ENCODE results near the gene LSAMP.

LSAMP gene

DNA sequence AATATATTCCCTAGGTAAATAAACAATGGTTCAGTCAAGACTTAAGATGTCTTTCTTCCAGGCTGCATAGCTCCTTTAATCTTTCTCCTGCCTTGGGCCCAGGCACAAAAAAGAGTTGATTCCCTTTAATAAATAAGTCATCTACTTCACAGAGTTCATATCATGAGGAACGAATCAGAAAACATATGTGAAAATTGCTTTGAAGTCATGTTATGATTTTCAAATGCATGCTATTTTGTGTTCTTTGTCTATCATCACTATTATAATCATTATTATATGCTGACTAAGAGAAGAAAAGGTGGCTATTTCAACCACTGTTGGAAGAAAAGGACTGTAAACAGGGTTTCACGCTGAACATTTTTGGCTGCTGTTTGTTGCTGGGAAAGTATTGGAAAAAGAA lies 70.4 kb downstream of the LSAMP start:
- Mint-ChIP-seq H3K36me3 (ENCODE audit: insufficient read depth) (no peaks in the 10 kb centered on the region), H3K4me3 (no peak overlapping the region), H3K9me3 (no peaks in the 10 kb centered on the region), H3K27me3 (no peaks in the 10 kb centered on the region), H3K4me1 (ENCODE audit: low read depth in 2 of 2) (no peaks in the 10 kb centered on the region), H3K27ac (no peak overlapping the region)
- DNase-seq (no peak), ATAC-seq (replicated peaks) (no peak)

DNA sequence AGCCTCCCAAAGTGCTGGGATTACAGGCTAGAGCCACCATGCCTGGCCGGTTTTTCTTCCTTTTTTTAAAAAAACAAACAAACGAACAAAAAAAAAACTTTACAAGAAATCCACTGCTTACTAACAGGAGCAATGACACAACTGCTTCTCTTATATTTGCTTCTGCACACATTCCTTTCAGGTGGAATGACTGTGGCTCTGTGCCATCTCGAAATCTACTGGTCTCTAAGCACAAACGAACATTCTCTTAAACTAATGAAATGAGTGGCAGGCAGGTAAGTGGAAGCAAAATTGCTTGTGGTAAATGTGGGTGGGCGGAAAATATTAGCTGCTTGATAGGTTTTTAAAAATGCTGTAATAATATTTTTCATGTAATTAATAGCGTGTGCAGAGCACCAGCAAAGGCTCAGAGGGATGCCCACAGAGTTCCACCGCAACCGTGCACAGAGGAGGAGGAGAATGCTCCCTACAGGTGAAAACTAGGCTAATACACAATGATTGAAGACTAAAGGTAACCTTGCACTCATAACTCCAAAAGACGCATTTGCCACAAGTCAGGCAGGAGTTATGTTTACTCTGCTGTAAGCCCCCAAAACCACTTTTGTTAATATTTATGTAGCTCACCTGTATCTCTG lies 77.4 kb downstream of the LSAMP start:
- peaks cover 0 to 7% of the 10 kb centered on the region in 2 donors for H3K9me3 Mint-ChIP-seq
- H3K4me1 Mint-ChIP-seq (ENCODE audit: low read depth in 2 of 2), result no peaks in the 10 kb centered on the region
- no peaks in the 10 kb centered on the region for H3K36me3 Mint-ChIP-seq (ENCODE audit: insufficient read depth)
- H3K27ac Mint-ChIP-seq, result no peak overlapping the region
- ATAC-seq (replicated peaks) (no peak), DNase-seq (no peak)
- H3K27me3 Mint-ChIP-seq, result no peaks in the 10 kb centered on the region
- no peak overlapping the region for H3K4me3 Mint-ChIP-seq

DNA sequence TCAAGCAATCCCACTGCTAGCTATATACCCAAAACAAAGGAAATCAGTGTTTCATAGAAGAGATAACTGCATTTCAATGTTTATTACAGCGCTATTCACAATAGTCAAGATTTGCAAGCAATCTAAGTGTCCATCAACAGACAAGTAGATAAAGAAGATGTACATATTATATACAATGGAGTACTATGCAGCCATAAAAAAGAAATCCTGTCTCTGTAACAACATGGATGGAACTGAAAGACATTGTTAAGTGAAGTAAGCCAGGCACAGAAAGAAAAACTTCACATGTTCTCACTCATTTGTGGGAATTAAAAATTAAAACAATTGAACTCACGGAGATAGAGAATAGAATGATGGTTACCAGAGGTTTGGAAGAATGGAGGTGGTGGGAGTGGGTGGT lies 89.2 kb downstream of the LSAMP start:
- Mint-ChIP-seq H3K27me3 (no peaks in the 10 kb centered on the region), H3K4me3 (no peak overlapping the region), H3K4me1 (ENCODE audit: low read depth in 2 of 2) (no peaks in the 10 kb centered on the region), H3K27ac (no peak overlapping the region), H3K9me3 (peaks cover 3 to 11% of the 10 kb centered on the region in 2 donors), H3K36me3 (ENCODE audit: insufficient read depth) (no peaks in the 10 kb centered on the region)
- DNase-seq, result no peak
- ATAC-seq (replicated peaks), result no peak

DNA sequence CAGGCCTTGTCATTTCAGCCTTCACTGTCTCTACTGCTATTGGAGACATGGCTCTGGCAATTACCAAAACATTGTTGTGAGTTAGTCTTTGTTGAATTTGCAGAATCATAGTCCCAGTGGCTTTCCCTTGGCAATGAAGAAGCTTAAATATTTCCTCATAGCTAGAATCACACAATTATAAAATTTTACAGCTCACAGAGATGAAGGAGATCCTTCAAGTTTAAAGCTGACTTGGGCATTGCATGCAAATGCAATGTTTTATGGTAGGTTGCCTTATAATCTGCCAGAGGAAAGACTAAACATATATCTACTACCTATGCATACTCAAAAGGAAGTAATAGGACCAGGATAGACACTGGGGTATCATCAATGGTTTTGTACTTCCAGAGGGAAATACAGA lies 90.9 kb downstream of the LSAMP start:
- no peak overlapping the region for H3K4me3 Mint-ChIP-seq
- H3K27me3 Mint-ChIP-seq, result no peaks in the 10 kb centered on the region
- no peaks in the 10 kb centered on the region for H3K36me3 Mint-ChIP-seq (ENCODE audit: insufficient read depth)
- H3K9me3 Mint-ChIP-seq, result peaks cover 3 to 11% of the 10 kb centered on the region in 2 donors
- no peak overlapping the region for H3K27ac Mint-ChIP-seq
- no peaks in the 10 kb centered on the region for H3K4me1 Mint-ChIP-seq (ENCODE audit: low read depth in 2 of 2)
- no peak for ATAC-seq (replicated peaks)
- no peak for DNase-seq

DNA sequence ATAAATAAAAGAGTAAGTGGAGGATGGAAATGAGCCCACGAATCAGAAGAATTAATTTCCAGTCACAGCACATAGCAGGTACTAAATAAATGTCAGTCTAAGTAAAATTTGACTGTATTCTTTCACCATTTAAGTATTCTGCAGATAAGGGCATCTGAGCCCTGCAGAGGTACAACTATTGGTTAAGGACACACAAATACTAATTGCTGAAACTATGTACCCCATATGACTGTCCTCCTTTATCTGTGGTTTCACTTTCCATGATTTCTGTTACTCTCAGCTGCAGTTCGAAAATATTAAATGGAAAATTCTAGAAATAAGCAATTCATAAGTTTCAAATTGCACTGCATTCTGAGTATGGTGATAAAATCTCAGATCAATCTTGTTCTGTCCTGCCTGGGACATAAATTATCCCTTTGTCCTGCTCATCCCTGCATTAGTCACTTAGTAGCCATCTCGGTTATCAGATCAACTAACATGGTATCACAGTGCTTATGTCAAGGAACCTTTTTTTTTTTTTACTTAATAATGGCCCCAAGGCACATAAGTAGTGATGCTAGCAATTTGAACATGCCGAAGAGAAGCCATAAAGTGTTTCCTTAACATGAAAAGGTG lies 95.1 kb downstream of the LSAMP start:
- Mint-ChIP-seq H3K36me3 (ENCODE audit: insufficient read depth) (no peaks in the 10 kb centered on the region), H3K27me3 (no peaks in the 10 kb centered on the region), H3K27ac (no peak overlapping the region), H3K4me1 (ENCODE audit: low read depth in 2 of 2) (no peaks in the 10 kb centered on the region), H3K9me3 (peaks cover 0 to under 1% of the 10 kb centered on the region in 2 donors), H3K4me3 (no peak overlapping the region)
- ATAC-seq (replicated peaks), result no peak
- no peak for DNase-seq

DNA sequence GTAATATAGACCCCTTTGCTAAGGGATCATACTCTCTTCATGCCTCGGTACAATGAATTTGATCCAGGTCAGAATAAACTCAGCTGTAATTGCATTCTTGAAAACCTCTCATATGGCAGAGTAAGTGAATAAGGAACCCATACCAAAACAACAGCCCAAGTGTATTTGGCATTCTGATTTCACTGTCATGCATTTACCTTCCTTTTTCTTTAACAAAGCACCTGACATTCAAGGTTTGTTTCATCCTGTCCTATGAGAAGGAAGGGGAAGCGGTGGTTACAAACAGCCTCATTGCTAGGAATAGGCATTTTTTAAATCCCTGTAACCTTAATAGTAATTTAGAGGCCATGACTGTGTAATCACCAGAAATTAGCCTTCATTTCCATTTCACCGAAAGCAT lies 97.1 kb downstream of the LSAMP start:
- Mint-ChIP-seq H3K27ac (no peak overlapping the region), H3K4me3 (no peak overlapping the region), H3K27me3 (no peaks in the 10 kb centered on the region), H3K9me3 (no peaks in the 10 kb centered on the region), H3K4me1 (ENCODE audit: low read depth in 2 of 2) (no peaks in the 10 kb centered on the region), H3K36me3 (ENCODE audit: insufficient read depth) (no peaks in the 10 kb centered on the region)
- DNase-seq (no peak), ATAC-seq (replicated peaks) (no peak)

DNA sequence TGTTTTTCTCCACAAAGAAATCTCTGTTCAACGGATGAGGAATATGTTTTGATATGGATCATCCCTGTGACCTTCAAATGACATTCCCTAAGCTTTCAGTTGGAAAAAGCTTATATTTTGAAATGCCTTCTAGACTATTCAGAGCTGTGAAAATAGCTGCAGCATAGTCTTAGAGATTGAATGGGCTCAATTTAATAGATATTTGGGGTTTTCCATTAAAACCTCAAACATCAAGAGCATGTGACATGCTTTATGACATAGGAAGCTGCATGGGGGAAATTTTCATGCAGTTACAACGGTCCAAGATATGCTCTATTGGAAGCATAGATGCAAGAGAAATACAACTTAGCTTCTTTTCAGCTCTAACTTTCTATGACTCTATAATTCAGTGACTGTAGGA lies 102.8 kb downstream of the LSAMP start:
- Mint-ChIP-seq H3K4me3 (no peak overlapping the region), H3K36me3 (ENCODE audit: insufficient read depth) (no peaks in the 10 kb centered on the region), H3K9me3 (peaks cover 6 to 7% of the 10 kb centered on the region in 2 donors), H3K27ac (no peak overlapping the region), H3K4me1 (ENCODE audit: low read depth in 2 of 2) (no peaks in the 10 kb centered on the region), H3K27me3 (no peaks in the 10 kb centered on the region)
- DNase-seq, result no peak
- ATAC-seq (replicated peaks), result no peak

DNA sequence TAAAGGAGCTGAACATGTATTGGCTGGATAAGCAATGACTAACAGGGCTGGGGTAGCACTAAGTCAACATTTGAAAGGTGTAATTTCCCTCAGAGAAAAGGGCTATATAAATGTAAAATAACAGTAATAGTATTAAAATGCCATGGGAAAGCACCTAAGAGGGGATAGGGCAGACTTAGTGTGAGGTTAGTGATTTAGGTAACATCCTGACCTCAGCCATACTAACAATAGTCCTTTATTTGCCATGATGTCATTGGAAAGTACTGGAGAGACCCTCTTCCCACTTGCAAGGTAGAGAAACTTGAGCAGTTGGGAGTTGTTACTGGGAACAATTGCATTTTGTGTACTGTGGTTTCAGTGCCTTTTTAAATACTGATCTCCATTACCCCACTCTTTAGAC lies 103.4 kb downstream of the LSAMP start:
- no peaks in the 10 kb centered on the region for H3K27me3 Mint-ChIP-seq
- no peak overlapping the region for H3K27ac Mint-ChIP-seq
- no peak for ATAC-seq (replicated peaks)
- H3K4me3 Mint-ChIP-seq, result no peak overlapping the region
- no peaks in the 10 kb centered on the region for H3K4me1 Mint-ChIP-seq (ENCODE audit: low read depth in 2 of 2)
- H3K9me3 Mint-ChIP-seq, result peaks cover 6 to 7% of the 10 kb centered on the region in 2 donors
- H3K36me3 Mint-ChIP-seq (ENCODE audit: insufficient read depth), result no peaks in the 10 kb centered on the region
- no peak for DNase-seq

DNA sequence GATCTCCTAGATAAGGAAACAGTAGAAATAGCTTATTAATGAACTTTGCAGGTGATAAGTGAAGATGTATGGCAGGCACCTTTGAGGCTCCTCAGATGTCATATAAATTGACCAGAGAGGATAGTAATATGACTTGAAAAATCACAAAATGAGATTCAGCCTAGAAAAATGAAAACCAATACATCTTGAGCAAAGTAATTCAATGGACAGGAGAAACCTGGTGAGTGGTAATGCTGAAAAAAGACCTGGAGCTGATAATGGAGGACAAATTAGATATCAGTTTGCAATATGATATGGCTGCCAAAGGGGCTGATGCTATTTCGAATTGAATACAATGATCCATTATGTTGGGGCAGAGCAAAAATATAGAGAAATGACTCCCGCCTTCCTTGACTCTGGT lies 103.9 kb downstream of the LSAMP start:
- Mint-ChIP-seq H3K4me1 (ENCODE audit: low read depth in 2 of 2) (no peaks in the 10 kb centered on the region), H3K9me3 (peaks cover 6 to 7% of the 10 kb centered on the region in 2 donors), H3K36me3 (ENCODE audit: insufficient read depth) (no peaks in the 10 kb centered on the region), H3K27me3 (no peaks in the 10 kb centered on the region), H3K4me3 (no peak overlapping the region), H3K27ac (no peak overlapping the region)
- ATAC-seq (replicated peaks) (no peak), DNase-seq (no peak)

DNA sequence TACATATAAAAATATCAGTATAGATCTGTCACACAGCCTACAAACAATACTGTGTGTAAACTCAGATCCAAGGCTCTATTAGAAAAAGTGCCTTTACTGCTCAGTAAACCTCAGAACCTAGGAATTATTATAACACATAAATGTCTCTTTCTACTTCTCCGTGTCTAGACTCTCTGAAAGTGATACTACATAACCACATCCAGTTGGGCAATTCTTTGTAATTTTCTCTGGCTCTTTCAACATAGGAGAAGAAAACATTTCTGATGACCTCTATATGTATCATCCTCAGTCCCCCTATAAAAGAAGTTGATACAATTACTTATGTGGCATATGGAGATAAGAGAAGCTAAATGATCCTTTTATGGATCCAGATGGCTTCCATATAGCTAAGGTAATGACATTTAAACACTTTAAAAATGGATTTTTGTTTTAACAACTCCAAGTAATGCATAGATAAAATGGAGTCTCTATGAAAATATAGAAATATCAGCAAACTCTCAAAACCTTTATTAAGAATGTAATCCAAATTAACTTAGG lies 104.5 kb downstream of the LSAMP start:
- Mint-ChIP-seq H3K4me1 (ENCODE audit: low read depth in 2 of 2) (no peaks in the 10 kb centered on the region), H3K9me3 (peaks cover 6 to 7% of the 10 kb centered on the region in 2 donors), H3K27ac (no peak overlapping the region), H3K27me3 (no peaks in the 10 kb centered on the region), H3K36me3 (ENCODE audit: insufficient read depth) (no peaks in the 10 kb centered on the region), H3K4me3 (no peak overlapping the region)
- ATAC-seq (replicated peaks) (no peak), DNase-seq (no peak)

DNA sequence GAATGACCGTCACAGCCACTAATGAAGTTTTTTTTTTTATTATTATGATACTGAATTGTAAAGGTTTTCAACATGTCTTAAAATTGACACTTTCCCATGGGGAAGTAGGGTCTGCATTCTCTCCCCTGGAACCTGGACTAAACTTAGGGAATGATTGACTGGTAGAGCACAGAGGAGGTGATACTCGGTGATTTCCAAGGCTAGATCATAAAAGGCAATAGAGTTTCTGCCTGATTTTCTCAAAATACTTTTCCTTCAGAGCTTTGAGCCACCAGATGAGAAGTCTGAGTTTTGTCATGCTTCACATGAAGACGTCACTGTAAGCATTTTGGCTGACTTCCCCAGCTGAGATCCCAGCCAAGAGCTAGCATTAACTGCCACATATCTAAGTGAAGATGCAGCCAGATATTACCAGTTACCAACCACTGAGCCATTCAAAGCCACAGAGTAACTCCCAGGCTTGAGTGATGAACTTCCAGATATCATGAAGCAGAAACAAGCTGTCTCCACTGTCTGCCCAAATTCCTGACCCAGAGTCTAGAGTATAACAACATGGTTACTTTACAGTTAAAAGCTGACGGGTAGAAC lies 105.8 kb downstream of the LSAMP start:
- Mint-ChIP-seq H3K27ac (no peak overlapping the region), H3K4me3 (no peak overlapping the region), H3K9me3 (peaks cover 6 to 7% of the 10 kb centered on the region in 2 donors), H3K36me3 (ENCODE audit: insufficient read depth) (no peaks in the 10 kb centered on the region), H3K4me1 (ENCODE audit: low read depth in 2 of 2) (no peaks in the 10 kb centered on the region), H3K27me3 (no peaks in the 10 kb centered on the region)
- no peak for ATAC-seq (replicated peaks)
- DNase-seq, result no peak

DNA sequence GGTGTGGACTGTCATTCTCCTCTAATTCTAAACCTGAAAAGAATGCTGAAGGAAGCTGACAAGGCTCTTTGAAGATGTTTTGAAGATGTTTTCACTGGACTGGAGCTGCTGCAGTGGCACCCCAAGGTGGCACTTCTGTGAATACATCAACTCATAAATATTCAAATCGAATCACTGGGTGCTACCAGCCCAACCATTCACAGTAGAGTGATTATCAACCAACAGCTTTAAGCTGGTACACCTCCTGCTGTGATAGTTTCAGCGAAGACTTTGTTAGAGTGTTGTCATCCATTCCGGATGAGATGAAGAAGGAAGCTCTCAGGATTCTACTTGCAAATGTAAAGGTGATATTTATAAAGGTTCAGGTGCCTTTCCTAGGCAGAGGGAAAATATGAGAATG lies 106.6 kb downstream of the LSAMP start:
- Mint-ChIP-seq H3K36me3 (ENCODE audit: insufficient read depth) (no peaks in the 10 kb centered on the region), H3K27ac (no peak overlapping the region), H3K9me3 (peaks cover 6 to 7% of the 10 kb centered on the region in 2 donors), H3K27me3 (no peaks in the 10 kb centered on the region), H3K4me1 (ENCODE audit: low read depth in 2 of 2) (no peaks in the 10 kb centered on the region), H3K4me3 (no peak overlapping the region)
- ATAC-seq (replicated peaks) (no peak), DNase-seq (no peak)

DNA sequence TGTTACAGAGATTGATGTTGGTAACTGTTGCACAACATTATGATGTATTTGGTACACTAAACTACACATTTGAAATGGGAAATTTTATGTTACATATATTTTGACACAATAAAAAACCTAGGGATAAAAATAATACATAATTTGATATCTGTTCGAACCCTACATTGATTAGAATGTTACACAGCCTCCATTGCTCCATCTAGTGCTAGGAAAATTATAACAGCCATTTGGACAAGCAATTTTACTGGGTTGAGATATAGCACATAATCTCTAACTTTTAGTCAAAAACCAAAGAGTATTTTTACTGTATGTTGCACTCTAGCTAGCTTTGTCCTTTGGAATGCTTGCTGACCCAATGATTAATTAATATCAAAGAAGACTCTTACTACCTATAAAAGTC lies 108.1 kb downstream of the LSAMP start:
- no peak for ATAC-seq (replicated peaks)
- peaks cover 1 to 7% of the 10 kb centered on the region in 2 donors for H3K9me3 Mint-ChIP-seq
- H3K27me3 Mint-ChIP-seq, result no peaks in the 10 kb centered on the region
- no peak overlapping the region for H3K27ac Mint-ChIP-seq
- no peaks in the 10 kb centered on the region for H3K4me1 Mint-ChIP-seq (ENCODE audit: low read depth in 2 of 2)
- H3K36me3 Mint-ChIP-seq (ENCODE audit: insufficient read depth), result no peaks in the 10 kb centered on the region
- no peak for DNase-seq
- no peak overlapping the region for H3K4me3 Mint-ChIP-seq

DNA sequence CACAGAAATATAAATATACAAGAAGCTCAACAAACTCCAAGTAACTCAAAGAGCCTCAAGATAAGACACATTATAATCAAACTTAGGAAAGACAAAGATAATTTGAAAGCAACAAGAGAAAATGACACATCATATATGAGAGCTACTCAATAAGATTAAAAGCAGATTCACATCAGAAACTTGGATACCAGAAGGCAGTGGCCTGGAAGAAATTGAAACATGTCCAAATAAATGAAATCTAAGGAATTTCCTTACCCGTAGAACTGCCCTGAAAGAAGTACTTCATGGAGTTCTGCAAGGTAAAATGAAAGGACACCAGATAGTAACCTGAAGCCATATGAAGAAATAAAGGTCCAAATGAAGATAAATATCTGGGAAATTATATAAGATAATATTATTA lies 113.9 kb downstream of the LSAMP start:
- Mint-ChIP-seq H3K9me3 (peaks cover 0 to 2% of the 10 kb centered on the region in 2 donors), H3K4me1 (ENCODE audit: low read depth in 2 of 2) (no peaks in the 10 kb centered on the region), H3K4me3 (no peak overlapping the region), H3K27me3 (no peaks in the 10 kb centered on the region), H3K36me3 (ENCODE audit: insufficient read depth) (no peaks in the 10 kb centered on the region), H3K27ac (no peak overlapping the region)
- DNase-seq (no peak), ATAC-seq (replicated peaks) (no peak)

All from effector memory CD8-positive, alpha-beta T cell (primary cell).